HG03175 (cell line): ENCODE results near the gene RNF26.

Source experiments
- ATAC-seq: cut with Tn5 transposase; IDR thresholded peaks from one replicate; pipeline ENCODE4 v1.9.1; 2021; ENCODE audit warnings: mild to moderate bottlenecking, moderate library complexity; ENCODE audit not compliant: unreplicated experiment

The RNF26 gene

DNA sequence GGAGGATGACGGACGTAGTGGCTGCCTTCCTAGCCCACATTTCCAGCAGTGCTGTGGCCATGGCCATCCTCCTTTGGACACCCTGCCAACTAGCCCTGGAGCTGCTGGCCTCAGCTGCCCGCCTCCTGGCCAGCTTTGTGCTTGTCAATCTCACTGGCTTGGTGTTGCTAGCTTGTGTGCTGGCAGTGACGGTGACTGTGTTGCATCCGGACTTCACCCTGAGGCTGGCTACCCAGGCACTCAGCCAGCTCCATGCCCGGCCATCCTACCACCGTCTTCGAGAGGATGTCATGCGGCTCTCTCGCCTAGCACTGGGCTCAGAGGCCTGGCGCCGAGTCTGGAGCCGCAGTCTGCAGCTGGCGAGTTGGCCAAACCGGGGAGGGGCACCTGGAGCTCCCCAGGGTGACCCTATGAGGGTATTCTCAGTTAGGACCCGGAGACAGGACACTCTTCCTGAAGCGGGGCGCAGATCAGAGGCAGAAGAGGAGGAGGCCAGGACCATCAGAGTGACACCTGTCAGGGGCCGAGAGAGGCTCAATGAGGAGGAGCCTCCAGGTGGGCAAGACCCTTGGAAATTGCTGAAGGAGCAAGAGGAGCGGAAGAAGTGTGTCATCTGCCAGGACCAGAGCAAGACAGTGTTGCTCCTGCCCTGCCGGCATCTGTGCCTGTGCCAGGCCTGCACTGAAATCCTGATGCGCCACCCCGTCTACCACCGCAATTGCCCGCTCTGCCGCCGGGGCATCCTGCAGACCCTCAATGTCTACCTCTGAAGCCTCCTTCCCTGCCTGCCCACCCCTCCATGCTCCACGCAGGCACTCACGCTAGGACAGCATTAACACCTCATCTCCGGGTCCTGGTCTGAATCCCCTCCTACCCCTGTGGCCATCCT lies 1.6 kb downstream of the RNF26 start:
- no peak for ATAC-seq

DNA sequence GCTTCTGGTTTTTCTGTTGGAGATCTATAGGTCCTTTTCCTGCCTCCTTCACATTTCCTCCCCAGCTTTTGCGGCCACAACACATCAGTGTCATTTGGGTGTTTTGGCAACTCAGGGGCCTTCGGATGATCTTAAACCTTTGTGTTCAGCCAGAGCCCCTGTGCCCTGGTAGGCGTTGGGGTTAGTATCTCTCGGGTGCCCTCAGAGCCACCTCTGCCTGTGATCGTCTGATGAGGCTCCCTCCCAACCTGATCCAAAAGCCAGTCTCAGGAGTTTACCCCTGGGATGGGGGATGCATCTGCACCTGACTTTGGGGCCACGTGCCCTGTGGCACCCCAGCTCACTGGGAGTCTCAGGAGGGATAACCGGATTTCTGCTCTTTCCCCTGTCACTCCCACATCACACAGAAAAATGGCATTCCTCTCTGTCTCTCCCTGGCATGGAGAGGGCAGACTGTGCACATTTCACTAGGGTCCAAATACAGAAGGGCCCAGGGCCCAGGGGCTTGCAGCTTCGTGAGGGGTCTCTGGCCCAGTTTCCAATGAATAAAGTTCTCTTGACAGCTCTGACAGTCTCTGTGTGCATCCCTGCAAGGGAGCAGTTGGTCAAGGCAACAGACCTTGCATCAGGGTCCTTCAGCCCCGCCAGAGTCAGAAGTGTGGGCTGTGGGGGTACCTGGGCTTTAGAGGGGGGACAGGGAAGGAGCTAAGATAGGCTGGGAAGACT lies 2.6 kb downstream of the RNF26 start:
- ATAC-seq: no peak

DNA sequence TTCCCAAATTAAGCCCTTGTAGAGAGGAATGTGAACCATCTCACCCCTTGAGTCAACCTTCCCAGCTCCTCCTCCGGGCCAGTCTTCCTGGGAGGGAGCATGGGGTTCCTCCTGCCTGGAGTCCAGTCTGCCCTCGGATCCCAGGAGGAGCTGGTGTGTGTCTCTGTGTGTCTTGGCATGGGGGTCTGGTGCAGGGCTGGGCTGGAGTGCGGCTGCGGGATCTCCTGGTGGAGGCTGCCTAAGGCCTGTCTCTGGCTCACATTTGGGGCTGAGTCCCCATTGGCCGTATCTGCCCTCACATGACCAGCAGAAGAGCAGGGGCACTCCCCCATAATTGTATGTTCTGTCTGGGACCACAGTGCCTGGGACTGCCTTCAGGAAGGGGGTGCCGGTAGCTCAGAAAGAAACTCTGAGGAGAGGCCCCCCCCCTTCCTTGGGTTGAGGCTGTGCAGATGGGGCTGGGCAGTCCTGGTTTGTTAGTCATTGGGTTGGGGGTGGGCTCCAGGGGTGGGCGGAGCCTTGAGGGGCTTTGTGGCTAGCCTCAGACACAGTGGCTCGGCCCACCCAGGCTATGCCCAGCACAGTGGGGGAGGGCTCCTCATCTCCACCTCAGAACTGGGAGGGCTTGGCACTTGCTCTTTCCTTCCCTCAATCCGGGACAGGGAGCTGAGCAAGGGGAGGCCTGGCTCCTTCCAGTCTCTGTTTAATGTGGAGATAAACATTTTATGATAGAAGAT lies 3.4 kb downstream of the RNF26 start:
- no peak for ATAC-seq

DNA sequence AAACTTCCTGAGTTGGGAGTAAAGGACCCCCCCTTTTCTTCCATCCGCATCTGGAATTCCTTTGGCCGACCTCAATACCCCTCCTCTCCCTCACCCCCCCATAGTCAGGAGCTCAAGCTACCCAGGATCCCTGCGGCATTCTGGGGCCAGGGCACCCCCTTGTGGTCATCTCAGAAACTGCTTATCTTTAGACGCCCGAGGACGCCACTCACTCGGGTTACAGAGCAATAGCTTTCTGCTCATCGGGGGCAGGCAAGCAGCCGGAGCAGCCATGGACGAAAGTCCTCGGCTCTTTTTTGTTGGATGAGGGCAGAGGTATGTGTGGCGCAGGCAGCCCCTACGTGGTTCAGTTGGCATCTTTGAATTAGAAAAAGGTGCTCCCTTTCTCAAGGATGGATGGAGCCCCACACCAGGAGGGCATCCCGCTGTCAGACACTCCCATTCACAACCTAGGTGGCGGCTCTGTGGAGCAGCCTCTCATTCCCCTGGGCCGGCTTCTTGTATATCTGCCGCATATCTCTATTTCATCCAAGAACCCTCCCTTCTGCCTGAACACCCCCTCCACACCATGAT lies 4.1 kb downstream of the RNF26 start:
- ATAC-seq: no peak

DNA sequence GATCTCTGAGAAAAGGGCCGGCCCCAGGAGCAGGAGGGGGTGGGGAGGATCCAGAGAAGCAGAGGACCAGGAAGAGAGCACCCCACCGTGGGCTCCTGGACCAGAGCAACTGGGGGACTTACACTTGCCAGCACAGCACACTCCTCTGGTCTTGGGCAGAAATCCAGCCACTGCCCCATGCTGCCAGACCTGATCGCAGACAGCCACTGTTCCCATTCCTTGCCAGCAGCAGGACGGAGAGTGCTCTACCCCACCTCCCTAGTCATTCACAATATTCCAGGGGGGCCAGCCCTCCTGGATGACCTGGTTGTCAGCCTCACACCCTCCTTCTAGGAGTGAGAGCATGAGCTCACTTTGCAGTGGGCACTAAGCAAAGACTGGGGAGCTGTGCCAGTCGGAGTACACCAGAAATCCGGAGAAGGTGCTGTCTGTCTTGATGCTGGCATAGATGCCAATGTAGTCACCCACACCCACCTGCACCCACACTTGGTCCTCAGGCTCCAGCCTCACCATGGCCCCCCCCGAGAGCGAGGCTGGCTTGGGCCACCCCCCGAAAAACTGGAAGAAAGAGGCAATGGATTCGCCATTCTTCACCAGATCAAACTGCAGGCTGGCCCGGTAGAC lies 4.8 kb downstream of the RNF26 start:
- ATAC-seq: no peak

DNA sequence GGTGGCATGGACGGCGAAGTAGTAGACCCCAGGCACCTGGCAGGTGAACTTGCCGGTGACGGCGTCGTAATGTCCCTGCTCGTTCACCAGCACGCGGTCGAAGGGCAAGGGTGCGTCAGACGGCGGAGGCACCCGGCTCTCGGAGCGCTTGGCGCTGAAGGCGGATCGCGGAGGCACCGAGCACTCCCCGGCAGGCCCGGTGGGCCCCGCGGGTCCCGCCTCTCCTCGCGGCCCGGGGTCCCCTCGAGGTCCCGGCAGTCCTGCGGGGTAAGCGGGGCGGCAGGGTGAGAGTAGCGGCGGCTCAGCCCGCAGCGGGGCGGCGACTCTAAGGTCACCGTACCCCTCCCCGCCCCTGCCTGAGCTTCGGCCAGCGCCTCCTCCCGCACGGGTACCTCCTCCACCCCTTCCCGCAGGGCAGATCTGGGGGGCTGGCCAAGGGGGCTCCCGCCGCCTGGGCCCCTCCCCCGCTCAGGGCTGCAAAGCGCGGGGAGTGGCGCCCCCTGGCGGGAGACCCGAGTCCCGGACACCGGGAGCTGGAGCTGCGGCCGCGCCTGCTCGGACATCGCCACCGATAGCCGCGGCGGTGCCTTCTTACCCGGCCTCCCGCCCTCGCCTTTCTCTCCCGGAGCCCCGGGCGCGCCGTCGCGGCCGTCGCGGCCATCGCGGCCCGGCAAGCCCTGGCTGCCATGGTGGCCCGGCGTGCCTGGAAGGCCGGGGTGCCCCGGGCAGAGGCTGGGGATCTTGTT lies 5.4 kb downstream of the RNF26 start:
- ATAC-seq: no peak

DNA sequence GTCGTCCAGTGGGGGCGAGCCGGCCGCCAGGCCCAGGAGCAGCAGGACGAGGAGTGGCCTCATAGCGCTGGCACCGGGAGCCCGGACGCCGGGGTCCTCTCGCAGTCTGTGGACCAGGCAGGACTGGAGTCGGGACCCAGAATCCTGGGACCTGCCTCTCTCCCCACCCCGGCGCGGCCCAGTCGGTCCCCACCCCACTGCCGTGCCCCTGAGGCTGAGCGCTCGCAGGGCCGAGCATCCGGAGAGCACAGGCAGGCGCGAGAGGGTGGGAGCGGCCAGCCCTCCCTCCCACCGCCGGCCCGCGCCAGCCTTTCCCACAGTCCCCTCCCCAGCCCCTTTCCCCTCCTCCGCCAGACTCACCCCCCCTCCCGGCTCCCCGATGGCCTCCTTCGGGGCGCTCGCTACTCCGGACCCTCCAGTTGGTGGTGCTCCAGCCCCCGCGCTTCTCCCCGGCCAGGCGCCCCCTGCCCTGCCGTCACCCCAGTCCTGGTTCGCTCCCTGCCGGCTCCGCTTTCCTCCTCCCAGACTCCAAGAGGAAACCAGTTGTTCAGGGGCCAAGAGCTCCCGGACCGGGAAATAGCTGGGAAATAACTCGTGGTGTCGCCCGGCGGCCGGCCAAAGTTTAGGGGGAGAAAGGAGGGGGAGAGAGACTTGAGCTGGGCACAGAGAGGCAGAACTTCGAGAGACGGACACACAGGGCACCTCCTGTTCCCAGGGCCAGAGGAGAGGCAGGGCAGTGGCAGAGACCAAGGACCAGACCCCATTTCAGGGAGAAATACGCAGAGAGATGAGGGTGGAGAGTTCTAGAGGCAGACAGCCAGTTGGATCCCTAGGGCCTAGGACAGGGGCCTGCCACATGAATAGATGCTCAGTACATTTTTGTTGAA lies 6.3 kb downstream of the RNF26 start, which contains the start of gene C1QTNF5:
Gene C1QTNF5 (minus strand): TSS at position 549 of the 887 bp plus-strand sequence. CDS start 486 bp downstream, at position 63.
- no peak for ATAC-seq

DNA sequence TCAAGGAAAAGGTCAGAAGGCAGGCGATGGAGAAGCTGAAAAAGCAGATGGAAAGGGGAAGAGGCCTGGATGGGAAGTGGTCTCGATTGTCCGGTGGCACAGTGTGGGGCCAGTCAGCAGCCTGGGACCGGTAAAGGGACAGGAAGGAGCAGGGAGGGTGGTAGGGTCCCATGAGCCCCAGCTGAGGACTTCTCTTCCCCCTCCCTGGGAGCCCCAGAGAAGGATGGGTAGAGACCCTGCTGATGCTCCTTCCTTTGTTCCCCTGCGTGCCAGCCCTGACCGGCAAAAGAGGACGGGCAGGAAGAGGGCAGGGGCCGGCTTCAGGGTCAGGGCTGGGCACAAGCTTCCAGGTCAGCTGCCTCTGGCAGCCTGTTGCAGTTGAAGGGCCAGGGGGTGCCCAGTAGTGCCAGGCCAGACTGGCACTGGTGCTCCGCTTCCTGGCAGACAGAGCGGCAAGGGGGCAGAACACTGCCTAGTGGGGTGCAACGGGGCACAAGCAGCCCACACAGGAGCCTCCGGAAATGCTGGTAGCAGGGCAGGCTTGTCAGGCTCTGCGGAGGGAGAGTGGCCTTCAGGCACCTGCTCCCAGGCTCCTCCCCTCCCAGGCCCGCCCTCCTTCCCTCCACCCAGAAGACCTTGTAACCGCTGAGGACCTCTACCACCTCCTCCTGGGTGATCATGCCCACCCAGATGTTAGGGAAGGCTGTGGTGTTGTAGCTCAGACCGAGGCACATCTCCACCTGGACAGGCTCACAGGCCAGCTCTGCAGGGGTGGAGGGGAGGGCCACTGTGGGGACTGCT lies 7.1 kb downstream of the RNF26 start:
- ATAC-seq: no peak

DNA sequence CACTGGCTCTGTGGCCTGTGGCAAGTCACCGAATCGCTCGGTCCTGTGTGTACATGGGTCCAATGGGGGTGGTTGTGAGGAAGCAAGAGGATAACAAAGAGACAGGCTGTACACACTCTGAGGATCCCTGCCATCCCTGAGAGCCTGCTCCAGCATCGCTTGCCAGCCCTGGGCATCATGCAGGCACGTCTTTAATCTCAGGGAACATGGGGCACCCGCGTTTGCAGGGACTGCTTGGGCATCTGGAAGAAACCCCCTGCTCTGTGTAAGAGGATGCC lies 7.6 kb downstream of the RNF26 start:
- no peak for ATAC-seq

DNA sequence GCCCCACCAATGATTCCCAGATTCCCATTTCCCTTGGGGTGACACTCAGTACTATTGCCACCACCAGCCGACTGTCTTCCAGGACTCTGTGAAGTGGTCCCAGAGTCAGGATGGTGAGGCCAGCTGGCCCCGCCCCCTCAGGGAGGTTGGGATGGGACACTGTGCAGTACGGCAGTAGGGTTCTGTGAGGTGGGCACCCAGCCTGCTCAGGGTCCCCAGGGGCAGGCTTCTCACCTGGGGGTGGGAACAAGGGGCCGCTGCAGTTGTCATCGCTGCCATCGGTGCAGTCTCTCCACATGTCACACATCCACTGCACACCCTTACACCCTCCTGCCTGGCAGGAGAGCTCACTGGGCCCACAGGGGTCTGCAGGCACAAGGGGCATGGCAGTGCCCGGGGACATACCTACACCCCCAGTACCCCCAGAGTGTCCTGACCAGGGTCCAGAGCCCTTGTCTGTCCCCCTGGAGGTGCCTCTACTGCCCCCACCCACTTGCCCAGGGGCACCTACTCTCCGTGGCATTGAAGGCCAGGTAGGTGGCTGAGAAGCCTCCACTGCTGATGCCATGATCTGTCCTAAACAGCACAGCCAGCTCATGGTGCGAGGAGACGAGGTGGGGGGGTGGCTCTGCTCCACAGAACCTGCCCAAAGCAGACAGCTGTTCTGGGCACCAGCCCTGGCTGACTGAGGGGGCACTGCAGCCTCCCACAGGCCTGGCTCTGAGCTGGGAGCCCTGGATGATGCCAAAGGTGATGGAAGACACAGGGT lies 8.2 kb downstream of the RNF26 start:
- ATAC-seq: no peak

DNA sequence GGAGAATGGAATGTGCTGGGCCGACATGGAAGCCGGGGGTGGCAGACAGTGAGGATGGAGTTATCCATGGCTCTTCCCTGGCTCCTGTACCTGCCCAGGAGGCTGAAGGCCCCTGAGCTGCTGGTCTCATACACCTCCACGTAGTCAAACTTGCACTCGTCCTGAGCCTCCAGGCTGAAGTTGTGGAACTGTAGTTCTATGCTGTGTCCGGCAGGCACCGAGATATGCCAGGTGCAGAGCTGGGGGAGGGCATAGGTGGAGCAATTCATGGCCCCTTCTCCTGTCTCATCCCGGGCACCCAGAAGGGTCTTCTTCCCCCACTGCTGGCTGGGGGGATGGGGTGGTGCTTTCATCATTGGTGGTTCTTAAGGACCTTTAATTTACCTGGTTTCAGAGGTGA lies 9.4 kb downstream of the RNF26 start:
- no peak for ATAC-seq

DNA sequence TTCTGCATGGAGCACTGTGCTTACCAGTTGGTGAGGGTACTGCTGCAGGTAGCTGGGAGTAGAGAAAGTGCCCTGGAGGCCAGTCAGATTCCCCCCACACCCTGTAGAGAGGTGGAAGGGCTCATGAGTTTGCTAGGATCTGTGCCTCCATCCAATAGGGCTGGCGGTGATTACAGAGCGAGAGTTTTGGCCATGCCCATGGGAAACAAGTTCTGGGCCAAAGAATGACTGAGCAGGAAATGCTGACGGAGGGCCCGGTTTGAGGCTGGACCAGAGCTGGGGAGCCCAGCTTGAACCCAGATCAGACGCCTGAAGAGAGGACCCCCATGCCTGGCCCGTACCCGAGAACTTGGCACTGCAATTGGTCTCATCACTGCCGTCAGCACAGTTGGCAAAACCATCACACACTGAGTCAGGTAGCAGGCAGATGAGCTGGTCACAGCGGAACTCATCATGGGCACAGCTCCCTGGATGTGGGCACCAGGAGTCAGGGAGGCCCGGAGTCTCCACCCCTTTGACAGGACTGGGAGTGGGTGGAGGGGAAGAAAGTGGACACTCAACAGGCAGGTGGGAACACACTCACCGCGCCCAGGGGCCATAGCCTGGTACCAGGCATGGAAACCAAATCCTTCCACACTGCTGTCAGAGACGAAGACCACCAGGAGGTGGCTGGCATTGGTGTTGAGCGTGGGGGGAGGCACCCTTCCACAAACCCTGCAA lies 10.1 kb downstream of the RNF26 start:
- ATAC-seq: no peak

DNA sequence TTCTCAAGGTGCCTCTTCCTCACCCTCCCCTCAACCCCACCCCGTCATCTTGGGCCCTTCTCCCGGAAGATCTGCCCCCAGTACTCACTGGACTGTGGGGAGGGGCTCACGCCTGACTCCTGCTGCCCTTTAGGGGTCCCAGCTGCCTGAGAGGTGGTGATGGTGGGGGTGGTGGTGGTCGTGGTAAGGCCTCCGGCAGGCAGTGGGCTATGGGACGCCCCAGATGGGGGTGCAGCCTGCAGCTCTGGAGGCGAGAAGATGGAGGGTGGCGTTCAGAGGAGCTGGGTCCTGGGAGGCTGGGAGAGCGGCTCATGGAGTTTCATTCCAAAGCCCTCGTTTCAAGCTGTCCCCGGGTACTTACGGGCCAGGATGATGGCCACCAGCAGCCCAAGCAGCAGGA lies 11.4 kb downstream of the RNF26 start:
- ATAC-seq: no peak

DNA sequence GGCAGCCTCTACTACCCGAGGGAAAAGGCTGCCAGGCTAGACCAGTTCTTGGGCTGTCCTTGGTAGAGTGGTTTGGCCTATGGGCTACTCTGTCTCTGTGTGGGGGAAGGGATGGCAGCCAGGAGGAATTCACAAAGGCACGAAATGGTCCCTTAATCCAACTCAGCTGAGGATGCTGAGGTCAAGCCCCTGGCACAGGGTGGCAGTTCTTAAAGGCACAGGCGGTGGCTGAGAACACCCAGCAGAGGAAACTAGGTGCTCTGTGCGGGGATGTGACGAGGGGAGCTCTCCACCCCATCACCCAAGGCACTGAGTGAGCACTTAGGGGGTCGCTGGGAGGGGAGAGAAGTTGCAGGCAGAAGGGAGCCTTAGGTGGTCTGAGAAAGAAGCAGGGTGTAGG lies 12.3 kb downstream of the RNF26 start, which contains the start of gene MFRP:
Gene MFRP (minus strand): TSS at position 101 of the 400 bp plus-strand sequence. CDS start 192 bp downstream, outside the sequence.
- no peak for ATAC-seq

DNA sequence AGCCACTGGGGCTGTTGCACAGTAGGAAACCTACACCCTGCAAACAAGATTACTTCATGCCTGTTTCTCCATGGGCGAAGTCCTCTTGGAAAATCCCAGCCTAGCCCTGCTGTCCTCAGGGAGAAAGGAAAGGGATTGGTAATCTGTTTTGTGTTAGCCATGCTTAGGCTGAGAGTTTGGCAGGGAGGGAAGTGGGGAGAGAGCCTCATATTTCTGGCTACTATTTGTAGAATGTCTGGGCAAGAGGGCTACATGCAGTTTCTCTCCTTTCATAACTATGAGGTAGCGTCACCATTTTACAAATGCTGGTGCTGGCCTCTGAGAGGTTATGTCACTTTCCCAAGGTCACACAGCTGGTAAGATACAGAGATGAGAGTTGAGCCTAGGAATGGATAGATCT lies 12.9 kb downstream of the RNF26 start:
- ATAC-seq: no peak

DNA sequence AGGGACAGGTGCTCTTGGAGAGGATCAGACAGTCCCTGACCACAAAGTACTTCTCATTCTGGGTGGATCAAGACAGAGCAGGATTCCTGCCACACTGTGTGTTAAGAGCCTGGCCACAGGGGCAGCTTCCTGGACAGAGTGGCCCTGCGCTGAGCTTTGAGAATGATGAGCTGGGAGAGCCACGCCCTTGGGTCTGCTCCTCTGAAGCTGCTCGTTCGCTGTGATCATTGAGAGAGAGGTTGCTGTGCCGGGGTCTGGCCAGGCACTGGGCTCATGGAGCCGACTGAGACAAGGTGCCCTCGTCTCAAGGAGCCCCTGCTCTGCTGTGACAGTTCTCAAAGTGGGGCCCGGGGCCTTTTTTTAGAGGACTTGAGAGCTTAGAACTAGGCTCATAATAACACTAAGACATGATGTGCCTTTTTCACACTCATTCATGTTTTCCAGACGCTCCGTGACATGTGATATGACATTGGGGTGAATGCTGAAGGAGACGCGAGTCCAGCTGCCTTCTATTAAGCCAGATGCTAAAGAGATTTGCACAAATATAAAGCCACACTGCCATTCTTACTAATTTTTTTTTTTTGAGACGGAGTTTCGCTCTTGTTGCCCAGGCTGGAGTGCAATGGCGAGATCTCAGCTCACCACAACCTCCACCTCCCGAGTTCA lies 13.7 kb downstream of the RNF26 start:
- ATAC-seq: no peak
